GM23338 (cell line): ENCODE measurements around the gene TFAP2E. TPM values are rescaled to one million over a fixed set of nuclear protein-coding genes. Genes with fewer than 3 reads are reported as not detected.

Experiments used
- ATAC-seq: fragments of 200-7000 bp; cut with Tn5 transposase; 3 replicates; pipeline ENCODE4 v1.9.1; 2020
- DNase-seq: peaks from one replicate; pipeline ENCODE4 v3.0.0-alpha.2; 2015; ENCODE audit warnings: low spot score
- H2AFZ ChIP-seq: fragments of 200-600 bp; sonication (generic); 2 replicates; pipeline ENCODE4 v1.8.0; 2016; ENCODE audit warnings: antibody characterized with exemption, mild to moderate bottlenecking, moderate library complexity
- H3F3A ChIP-seq: fragments of 200-600 bp; sonication (generic); replicated peaks from 2 replicates; pipeline ENCODE4 v1.8.0; 2017; ENCODE audit warnings: antibody characterized with exemption, mixed run types, low read depth
- H3K27ac ChIP-seq: fragments of 200-600 bp; sonication (generic); 2 replicates; pipeline ENCODE4 v1.6.1; 2016; ENCODE audit warnings: low read depth
- H3K27me3 ChIP-seq: fragments of 200-600 bp; sonication (generic); 2 replicates; pipeline ENCODE4 v1.8.0; 2016; ENCODE audit warnings: mild to moderate bottlenecking, mixed run types, moderate library complexity; ENCODE audit not compliant: insufficient read depth
- H3K36me3 ChIP-seq: fragments of 200-600 bp; sonication (generic); 2 replicates; pipeline ENCODE4 v1.8.0; 2016; ENCODE audit warnings: mild to moderate bottlenecking; ENCODE audit not compliant: insufficient read depth
- H3K4me1 ChIP-seq: fragments of 200-600 bp; sonication (generic); 2 replicates; pipeline ENCODE4 v1.8.0; 2016; ENCODE audit warnings: mild to moderate bottlenecking, moderate library complexity; ENCODE audit not compliant: insufficient read depth
- H3K4me2 ChIP-seq: fragments of 200-600 bp; sonication (generic); 2 replicates; pipeline ENCODE4 v1.7.1; 2017; ENCODE audit warnings: mixed run types
- H3K4me3 ChIP-seq: fragments of 200-600 bp; sonication (generic); 2 replicates; pipeline ENCODE4 v1.6.1; 2016; ENCODE audit warnings: mixed run types
- H3K79me2 ChIP-seq: fragments of 200-600 bp; sonication (generic); replicated peaks from 2 replicates; pipeline ENCODE4 v1.8.0; 2017; ENCODE audit warnings: mild to moderate bottlenecking; ENCODE audit not compliant: insufficient read depth
- H3K9me2 ChIP-seq: fragments of 200-600 bp; sonication (generic); 2 replicates; pipeline ENCODE4 v1.8.0; 2017; ENCODE audit not compliant: insufficient read depth
- H4K20me1 ChIP-seq: fragments of 200-600 bp; sonication (generic); replicated peaks from 2 replicates; pipeline ENCODE4 v1.8.0; 2017; ENCODE audit warnings: mild to moderate bottlenecking; ENCODE audit not compliant: insufficient read depth
- H3K27ac Mint-ChIP-seq: 2 replicates; pipeline ENCODE4 v1.8.0; 2020; ENCODE audit warnings: inconsistent platforms, mild to moderate bottlenecking, moderate library complexity, mixed read lengths
- H3K27me3 Mint-ChIP-seq: 3 replicates; pipeline ENCODE4 v1.8.0; 2022; ENCODE audit warnings: low read depth, mild to moderate bottlenecking, moderate library complexity, mixed read lengths, inconsistent platforms; ENCODE audit not compliant: insufficient read depth, poor library complexity
- H3K36me3 Mint-ChIP-seq: 3 replicates; pipeline ENCODE4 v1.8.0; 2021; ENCODE audit warnings: low read depth, mild to moderate bottlenecking, inconsistent platforms, moderate library complexity, mixed read lengths
- H3K4me1 Mint-ChIP-seq: 3 replicates; pipeline ENCODE4 v1.8.0; 2020; ENCODE audit warnings: mild to moderate bottlenecking, inconsistent platforms, mixed read lengths
- H3K4me3 Mint-ChIP-seq: 3 replicates; pipeline ENCODE4 v1.8.0; 2021; ENCODE audit warnings: moderate library complexity, mild to moderate bottlenecking, inconsistent platforms, mixed read lengths
- H3K9me3 Mint-ChIP-seq: 3 replicates; pipeline ENCODE4 v1.8.0; 2020; ENCODE audit warnings: moderate library complexity, mild to moderate bottlenecking, inconsistent platforms, mixed read lengths
- CREB1 ChIP-seq: fragments of 250-450 bp; sonication (Bioruptor Pico); IDR thresholded peaks from 2 replicates; pipeline ENCODE4 v1.5.0; 2020; ENCODE audit warnings: low read depth, mild to moderate bottlenecking, moderate library complexity
- EZH2 ChIP-seq: fragments of 200-600 bp; sonication (generic); IDR thresholded peaks from one replicate; pipeline ENCODE4 v1.8.0; 2017; ENCODE audit warnings: antibody characterized with exemption, mild to moderate bottlenecking, low read depth; ENCODE audit not compliant: unreplicated experiment
- EZH2phosphoT487 ChIP-seq: fragments of 200-600 bp; sonication (generic); IDR thresholded peaks from one replicate; pipeline ENCODE4 v1.8.1; 2018; ENCODE audit warnings: antibody characterized with exemption; ENCODE audit not compliant: unreplicated experiment
- JUNB ChIP-seq: IDR thresholded peaks from one replicate; pipeline ENCODE4 v1.6.1; 2016; ENCODE audit warnings: antibody characterized with exemption; ENCODE audit not compliant: unreplicated experiment
- NANOG ChIP-seq: IDR thresholded peaks from 2 replicates; pipeline ENCODE4 v1.6.1; 2016; ENCODE audit warnings: antibody characterized with exemption, borderline replicate concordance
- POLR2AphosphoS5 ChIP-seq: IDR thresholded peaks from 2 replicates; pipeline ENCODE4 v1.6.1; 2016; ENCODE audit warnings: antibody characterized with exemption, low read depth
- REST ChIP-seq: IDR thresholded peaks from one replicate; pipeline ENCODE4 v1.6.1; 2018; ENCODE audit warnings: antibody characterized with exemption; ENCODE audit not compliant: unreplicated experiment
- STAT1 ChIP-seq: IDR thresholded peaks from one replicate; pipeline ENCODE4 v1.6.1; 2016; ENCODE audit warnings: antibody characterized with exemption; ENCODE audit not compliant: unreplicated experiment
- ZNF114 ChIP-seq: fragments of 250-450 bp; sonication (Bioruptor Pico); IDR thresholded peaks from 2 replicates; pipeline ENCODE4 v1.5.0; 2020; ENCODE audit warnings: mild to moderate bottlenecking, moderate library complexity
- ZNF331 ChIP-seq: fragments of 250-450 bp; sonication (Bioruptor Pico); IDR thresholded peaks from 2 replicates; pipeline ENCODE4 v1.5.0; 2020; ENCODE audit warnings: low read depth, mild to moderate bottlenecking, moderate library complexity
- ZNF462 ChIP-seq: fragments of 250-450 bp; sonication (Bioruptor Pico); IDR thresholded peaks from 2 replicates; pipeline ENCODE4 v1.5.0; 2020; ENCODE audit warnings: mild to moderate bottlenecking, moderate library complexity
- polyA plus RNA-seq: library from polyadenylated mRNA; unstranded; fragments of >200 nt; fragmentation: Nextera tagmentation; extraction: Ambion mirVana; gene quantifications from 2 replicates; pipeline ENCODE4 v1.2.1, GENCODE V29; 2016
- total RNA-seq: library from RNA; depleted of rRNA; stranded (reverse); fragments of >200 nt; shearing (Covaris generic); gene quantifications from 2 replicates; pipeline ENCODE4 v1.2.3, GENCODE V29; 2014

The TFAP2E gene
- total and polyA plus RNA-seq, 2 experiments from 2014 or later = 0.34 to 1.4 TPM

DNA sequence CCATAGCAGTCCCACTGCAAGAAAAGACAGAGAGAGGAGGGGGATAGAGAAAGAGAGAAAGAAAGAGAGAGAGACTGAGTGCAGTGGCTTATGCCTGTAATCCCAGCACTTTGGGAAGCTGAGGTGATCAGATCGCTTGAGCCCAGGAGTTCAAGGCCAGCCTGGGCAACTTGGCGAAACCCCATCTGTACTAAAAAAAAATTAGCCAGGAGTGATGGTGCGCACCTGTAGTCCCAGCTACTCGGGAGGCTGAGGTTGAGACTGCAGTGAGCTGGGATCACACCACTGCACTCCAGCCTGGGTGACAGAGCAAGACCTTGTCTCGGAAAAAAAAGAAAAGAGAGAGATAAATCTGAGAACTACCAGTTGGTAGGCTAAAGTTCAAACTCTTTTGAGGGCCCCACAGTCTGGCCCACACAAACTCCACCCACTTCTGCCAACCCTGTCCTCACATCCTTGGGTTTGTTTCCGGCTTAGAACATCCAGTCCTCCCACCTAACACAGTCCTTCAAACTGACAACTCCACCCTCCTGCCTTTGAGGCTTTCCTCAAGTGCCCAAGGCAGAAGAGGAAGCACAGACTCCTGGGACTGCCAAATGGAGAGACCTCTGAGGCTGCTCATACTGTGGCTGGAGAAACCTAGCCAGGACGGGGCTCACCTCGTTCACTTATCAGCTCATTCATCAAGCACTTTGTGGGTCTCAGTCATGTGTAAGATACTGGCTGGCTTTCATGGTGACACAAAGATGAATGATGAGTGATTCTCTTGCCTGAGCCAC, 20.1 kb downstream of the TFAP2E start:
- TF ChIP-seq REST (no peak), ZNF331 (CRISPR knock-in tag) (no peak), CREB1 (CRISPR knock-in tag) (no peak), JUNB (no peak), EZH2phosphoT487 (no peak), ZNF114 (CRISPR knock-in tag) (no peak)

GRCh38 chr1:35594005-35594760, 21.1 kb downstream of the TFAP2E start:
- Mint-ChIP-seq H3K27me3 (peaks cover 3% of the 10 kb centered on the region), H3K9me3 (0 out of 3 replicates have a peak, but pooled peaks cover 2% of the 10 kb centered on the region), H3K36me3 (no peaks in the 10 kb centered on the region), H3K4me3 (no peak overlapping the region), H3K4me1 (no peaks in the 10 kb centered on the region), H3K27ac (no peak overlapping the region)
- Histone ChIP-seq H3K27me3 (no peaks in the 10 kb centered on the region), H3K27ac (no peak overlapping the region), H3F3A (no peaks in the 10 kb centered on the region), H3K79me2 (no peaks in the 10 kb centered on the region), H4K20me1 (no peaks in the 10 kb centered on the region; the same call in 1 of the 2 replicates), H3K4me1 (no peaks in the 10 kb centered on the region), H3K36me3 (no peaks in the 10 kb centered on the region), H3K4me2 (no peak overlapping the region), H2AFZ (no peak overlapping the region), H3K9me2 (no peaks in the 10 kb centered on the region), H3K4me3 (no peak overlapping the region)
- DNase-seq (no peak), ATAC-seq (no peak)
- TF ChIP-seq STAT1 (no peak), EZH2 (no peak), ZNF462 (no peak), ZNF114 (CRISPR knock-in tag) (no peak), POLR2AphosphoS5 (no peak), NANOG (no peak)

More for the DNA sequence above, 20.1 kb downstream of the TFAP2E start:
- Histone ChIP-seq H3K79me2 (no peaks in the 10 kb centered on the region), H3K4me1 (no peaks in the 10 kb centered on the region), H3K36me3 (no peaks in the 10 kb centered on the region), H3K27ac (no peak overlapping the region), H3K27me3 (no peaks in the 10 kb centered on the region), H2AFZ (no peak overlapping the region), H3K4me2 (no peak overlapping the region), H3K9me2 (no peaks in the 10 kb centered on the region), H3F3A (no peaks in the 10 kb centered on the region), H3K4me3 (no peak overlapping the region), H4K20me1 (no peaks in the 10 kb centered on the region; the same call in 1 of the 2 replicates)
- Mint-ChIP-seq H3K27me3 (peaks cover 3% of the 10 kb centered on the region), H3K4me1 (peaks cover 5% of the 10 kb centered on the region; the same call in 2 of the 3 replicates), H3K9me3 (0 out of 3 replicates have a peak, but pooled peaks cover 2% of the 10 kb centered on the region), H3K4me3 (no peak overlapping the region), H3K27ac (no peak overlapping the region), H3K36me3 (no peaks in the 10 kb centered on the region)
- ATAC-seq (no peak), DNase-seq (no peak)
